Jurkat, Clone E6-1 (cell line): ENCODE results near the gene CD300A.
A peak's percentile ranks its signal among the peaks of the same experiment; 100 is the strongest.
"Not testable (repeated sequence)": the region's sequence is repeated elsewhere in the genome, so short reads cannot be mapped to it uniquely, and the experiment has no call there.

Source experiments
- DNase-seq: peaks from one replicate; pipeline ENCODE4 v3.0.0-alpha.2; 2011; ENCODE audit warnings: low read depth, low spot score
- H3K4me3 ChIP-seq: 2 replicates; pipeline ENCODE4 v1.5.1; 2011; ENCODE audit warnings: mild to moderate bottlenecking, low read length, control low read depth, moderate library complexity

The CD300A gene

GRCh38 chr17:74473294-74473693 is 6.9 kb downstream of the CD300A start:
- H3K4me3 ChIP-seq = no peak overlapping the region
- DNase-seq = no peak

GRCh38 chr17:74474043-74474792 is 7.8 kb downstream of the CD300A start:
- H3K4me3 ChIP-seq = peak overlapping the region; percentile 29
- peak; percentile 84 for DNase-seq

GRCh38 chr17:74475189-74475588 is 8.8 kb downstream of the CD300A start:
- H3K4me3 ChIP-seq = no peak overlapping the region
- DNase-seq = no peak

GRCh38 chr17:74477411-74477810 is 11.0 kb downstream of the CD300A start:
- no peak for DNase-seq
- no peak overlapping the region for H3K4me3 ChIP-seq

- DNase-seq = peak; percentile 87
- peak overlapping the region; percentile 7 for H3K4me3 ChIP-seq
Measured at GRCh38 chr17:74478420-74479100, 12.1 kb downstream of the CD300A start.

GRCh38 chr17:74480290-74480689 is 13.9 kb downstream of the CD300A start:
- no peak overlapping the region for H3K4me3 ChIP-seq
- no peak for DNase-seq

- no peak for DNase-seq
- H3K4me3 ChIP-seq = no peak overlapping the region
Measured at GRCh38 chr17:74481621-74482020, 15.2 kb downstream of the CD300A start.

GRCh38 chr17:74484066-74484465 is 17.6 kb downstream of the CD300A start:
- DNase-seq = no peak
- no peak overlapping the region for H3K4me3 ChIP-seq

- no peak for DNase-seq
- no peak overlapping the region for H3K4me3 ChIP-seq
Measured at GRCh38 chr17:74485022-74485743, 18.7 kb downstream of the CD300A start.

GRCh38 chr17:74485841-74486240 is 19.4 kb downstream of the CD300A start:
- no peak for DNase-seq
- no peak overlapping the region for H3K4me3 ChIP-seq

- not testable (repeated sequence) for DNase-seq, H3K4me3 ChIP-seq
Measured at GRCh38 chr17:74488276-74488675, 21.8 kb downstream of the CD300A start.

GRCh38 chr17:74490716-74491115 is 24.3 kb downstream of the CD300A start:
- DNase-seq = no peak
- H3K4me3 ChIP-seq = no peak overlapping the region

- H3K4me3 ChIP-seq = no peak overlapping the region
- DNase-seq = no peak
Measured at GRCh38 chr17:74491626-74492025, 25.2 kb downstream of the CD300A start.

- H3K4me3 ChIP-seq = no peak overlapping the region
- peak; percentile 60 for DNase-seq
Measured at GRCh38 chr17:74493331-74493833, 26.9 kb downstream of the CD300A start.

- DNase-seq = no peak
- H3K4me3 ChIP-seq = no peak overlapping the region
Measured at GRCh38 chr17:74497471-74497870, 31.0 kb downstream of the CD300A start.

GRCh38 chr17:74499992-74500391 is 33.6 kb downstream of the CD300A start:
- no peak for DNase-seq
- no peak overlapping the region for H3K4me3 ChIP-seq

GRCh38 chr17:74502861-74503260 is 36.4 kb downstream of the CD300A start:
- H3K4me3 ChIP-seq = no peak overlapping the region
- no peak for DNase-seq

GRCh38 chr17:74503949-74504348 is 37.5 kb downstream of the CD300A start:
- DNase-seq, H3K4me3 ChIP-seq: not testable (repeated sequence)

- no peak overlapping the region for H3K4me3 ChIP-seq
- no peak for DNase-seq
Measured at GRCh38 chr17:74508156-74508555, 41.7 kb downstream of the CD300A start.

GRCh38 chr17:74512036-74512435 is 45.6 kb downstream of the CD300A start:
- DNase-seq = no peak

More at GRCh38 chr17:74512036-74512435, 45.6 kb downstream of the CD300A start:
- no peak overlapping the region for H3K4me3 ChIP-seq
